GM10847 (cell line): Measurements from ENCODE around the gene RAD9A.

ENCODE experiments used
- POLR2A ChIP-seq: IDR thresholded peaks from 2 replicates; pipeline ENCODE4 v1.6.1; 2011; ENCODE audit not compliant: insufficient read length; ENCODE audit errors: extremely low read depth

Gene RAD9A

GRCh38 chr11:67395555-67396258, 3.9 kb downstream of the RAD9A start:
- no peak for TF ChIP-seq POLR2A

- TF ChIP-seq POLR2A, result no peak
Measured at GRCh38 chr11:67396259-67396581, 4.4 kb downstream of the RAD9A start.

- TF ChIP-seq POLR2A, result no peak
Measured at GRCh38 chr11:67396587-67397389, 5.0 kb downstream of the RAD9A start.

- no peak for TF ChIP-seq POLR2A
Measured at GRCh38 chr11:67397536-67397935, 5.8 kb downstream of the RAD9A start.

GRCh38 chr11:67397986-67398660, 6.3 kb downstream of the RAD9A start:
- TF ChIP-seq POLR2A, result no peak

GRCh38 chr11:67398661-67399563, 7.1 kb downstream of the RAD9A start:
- TF ChIP-seq POLR2A, result no peak

- TF ChIP-seq POLR2A, result no peak
Measured at GRCh38 chr11:67400251-67400941, 8.6 kb downstream of the RAD9A start.

- TF ChIP-seq POLR2A, result no peak
Measured at GRCh38 chr11:67400942-67401494, 9.2 kb downstream of the RAD9A start.

- peak; percentile 84 for TF ChIP-seq POLR2A
Measured at GRCh38 chr11:67401495-67402191, 9.9 kb downstream of the RAD9A start, which contains the start of gene PPP1CA. Gene PPP1CA (minus strand): TSS chr11:67401858. CDS start chr11:67401782, 76 bp downstream.

- no peak for TF ChIP-seq POLR2A
Measured at GRCh38 chr11:67404515-67405195, 12.9 kb downstream of the RAD9A start.

- TF ChIP-seq POLR2A, result no peak
Measured at GRCh38 chr11:67405196-67405567, 13.4 kb downstream of the RAD9A start.

- no peak for TF ChIP-seq POLR2A
Measured at GRCh38 chr11:67405688-67406339, 14.0 kb downstream of the RAD9A start.
